Measurements from ENCODE around the gene TSPAN9. TPM values are rescaled to one million over a fixed set of nuclear protein-coding genes. Genes with fewer than 3 reads are reported as not detected.

TSPAN9 gene
- total and polyA plus RNA-seq, 2 experiments from 2014 or later = 6.0 to 31.5 TPM

DNA sequence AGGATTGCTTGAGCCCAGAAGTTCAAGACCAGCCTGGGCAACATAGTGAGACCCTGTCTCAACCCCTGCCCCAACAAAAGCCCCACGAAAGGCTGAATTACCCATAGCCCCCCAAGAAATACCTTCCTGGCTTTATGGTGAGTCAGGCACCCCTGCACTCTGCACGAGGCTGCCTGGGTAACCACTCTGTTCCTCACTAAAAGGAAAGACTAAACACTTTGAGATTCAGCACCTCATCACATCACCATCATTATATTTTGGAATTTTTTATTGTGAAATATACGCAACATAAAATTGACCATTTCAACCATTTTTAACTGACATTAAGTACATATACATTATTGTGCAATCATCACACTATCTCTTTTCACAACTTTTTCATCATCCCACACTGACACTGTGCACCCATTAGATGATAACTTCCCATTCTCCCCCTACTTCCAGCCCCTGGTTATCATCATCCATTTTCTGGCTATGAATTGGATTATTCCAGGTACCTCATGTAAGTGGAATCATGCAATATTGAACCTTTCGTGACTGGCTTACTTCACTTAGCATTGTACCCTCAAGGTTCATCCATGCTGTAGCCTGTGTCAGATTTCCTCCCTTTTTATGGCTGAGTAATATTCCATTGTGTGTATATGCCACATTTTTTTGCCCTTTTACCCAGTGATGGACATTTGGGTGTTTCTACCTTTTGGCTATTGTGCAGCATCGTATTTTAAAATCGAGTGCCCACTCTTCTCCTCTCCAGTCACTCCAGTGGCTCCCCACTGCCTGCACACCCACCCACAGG, 51.5 kb downstream of the TSPAN9 start (continued):
- TF ChIP-seq, protein P1, sequence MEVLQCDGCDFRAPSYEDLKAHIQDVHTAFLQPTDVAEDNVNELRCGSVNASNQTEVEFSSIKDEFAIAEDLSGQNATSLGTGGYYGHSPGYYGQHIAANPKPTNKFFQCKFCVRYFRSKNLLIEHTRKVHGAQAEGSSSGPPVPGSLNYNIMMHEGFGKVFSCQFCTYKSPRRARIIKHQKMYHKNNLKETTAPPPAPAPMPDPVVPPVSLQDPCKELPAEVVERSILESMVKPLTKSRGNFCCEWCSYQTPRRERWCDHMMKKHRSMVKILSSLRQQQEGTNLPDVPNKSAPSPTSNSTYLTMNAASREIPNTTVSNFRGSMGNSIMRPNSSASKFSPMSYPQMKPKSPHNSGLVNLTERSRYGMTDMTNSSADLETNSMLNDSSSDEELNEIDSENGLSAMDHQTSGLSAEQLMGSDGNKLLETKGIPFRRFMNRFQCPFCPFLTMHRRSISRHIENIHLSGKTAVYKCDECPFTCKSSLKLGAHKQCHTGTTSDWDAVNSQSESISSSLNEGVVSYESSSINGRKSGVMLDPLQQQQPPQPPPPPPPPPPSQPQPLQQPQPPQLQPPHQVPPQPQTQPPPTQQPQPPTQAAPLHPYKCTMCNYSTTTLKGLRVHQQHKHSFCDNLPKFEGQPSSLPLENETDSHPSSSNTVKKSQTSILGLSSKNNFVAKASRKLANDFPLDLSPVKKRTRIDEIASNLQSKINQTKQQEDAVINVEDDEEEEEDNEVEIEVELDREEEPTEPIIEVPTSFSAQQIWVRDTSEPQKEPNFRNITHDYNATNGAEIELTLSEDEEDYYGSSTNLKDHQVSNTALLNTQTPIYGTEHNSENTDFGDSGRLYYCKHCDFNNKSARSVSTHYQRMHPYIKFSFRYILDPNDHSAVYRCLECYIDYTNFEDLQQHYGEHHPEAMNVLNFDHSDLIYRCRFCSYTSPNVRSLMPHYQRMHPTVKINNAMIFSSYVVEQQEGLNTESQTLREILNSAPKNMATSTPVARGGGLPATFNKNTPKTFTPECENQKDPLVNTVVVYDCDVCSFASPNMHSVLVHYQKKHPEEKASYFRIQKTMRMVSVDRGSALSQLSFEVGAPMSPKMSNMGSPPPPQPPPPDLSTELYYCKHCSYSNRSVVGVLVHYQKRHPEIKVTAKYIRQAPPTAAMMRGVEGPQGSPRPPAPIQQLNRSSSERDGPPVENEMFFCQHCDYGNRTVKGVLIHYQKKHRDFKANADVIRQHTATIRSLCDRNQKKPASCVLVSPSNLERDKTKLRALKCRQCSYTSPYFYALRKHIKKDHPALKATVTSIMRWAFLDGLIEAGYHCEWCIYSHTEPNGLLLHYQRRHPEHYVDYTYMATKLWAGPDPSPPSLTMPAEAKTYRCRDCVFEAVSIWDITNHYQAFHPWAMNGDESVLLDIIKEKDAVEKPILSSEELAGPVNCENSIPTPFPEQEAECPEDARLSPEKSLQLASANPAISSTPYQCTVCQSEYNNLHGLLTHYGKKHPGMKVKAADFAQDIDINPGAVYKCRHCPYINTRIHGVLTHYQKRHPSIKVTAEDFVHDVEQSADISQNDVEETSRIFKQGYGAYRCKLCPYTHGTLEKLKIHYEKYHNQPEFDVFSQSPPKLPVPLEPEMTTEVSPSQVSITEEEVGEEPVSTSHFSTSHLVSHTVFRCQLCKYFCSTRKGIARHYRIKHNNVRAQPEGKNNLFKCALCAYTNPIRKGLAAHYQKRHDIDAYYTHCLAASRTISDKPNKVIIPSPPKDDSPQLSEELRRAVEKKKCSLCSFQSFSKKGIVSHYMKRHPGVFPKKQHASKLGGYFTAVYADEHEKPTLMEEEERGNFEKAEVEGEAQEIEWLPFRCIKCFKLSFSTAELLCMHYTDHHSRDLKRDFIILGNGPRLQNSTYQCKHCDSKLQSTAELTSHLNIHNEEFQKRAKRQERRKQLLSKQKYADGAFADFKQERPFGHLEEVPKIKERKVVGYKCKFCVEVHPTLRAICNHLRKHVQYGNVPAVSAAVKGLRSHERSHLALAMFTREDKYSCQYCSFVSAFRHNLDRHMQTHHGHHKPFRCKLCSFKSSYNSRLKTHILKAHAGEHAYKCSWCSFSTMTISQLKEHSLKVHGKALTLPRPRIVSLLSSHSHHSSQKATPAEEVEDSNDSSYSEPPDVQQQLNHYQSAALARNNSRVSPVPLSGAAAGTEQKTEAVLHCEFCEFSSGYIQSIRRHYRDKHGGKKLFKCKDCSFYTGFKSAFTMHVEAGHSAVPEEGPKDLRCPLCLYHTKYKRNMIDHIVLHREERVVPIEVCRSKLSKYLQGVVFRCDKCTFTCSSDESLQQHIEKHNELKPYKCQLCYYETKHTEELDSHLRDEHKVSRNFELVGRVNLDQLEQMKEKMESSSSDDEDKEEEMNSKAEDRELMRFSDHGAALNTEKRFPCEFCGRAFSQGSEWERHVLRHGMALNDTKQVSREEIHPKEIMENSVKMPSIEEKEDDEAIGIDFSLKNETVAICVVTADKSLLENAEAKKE (CRISPR knock-in tag; IDR thresholded peaks at IDR 0.05) = no peak
- TF ChIP-seq STAT1 (IDR thresholded peaks at IDR 0.05; ENCODE audit: unreplicated experiment) (no peak), ZNF114 (CRISPR knock-in tag; IDR thresholded peaks at IDR 0.05) (no peak), EZH2phosphoT487 (IDR thresholded peaks at IDR 0.05; ENCODE audit: unreplicated experiment) (no peak), POLR2AphosphoS5 (IDR thresholded peaks at IDR 0.05; ENCODE audit: low read depth) (no peak), CREB1 (CRISPR knock-in tag; IDR thresholded peaks at IDR 0.05; ENCODE audit: low read depth) (no peak)
- TF ChIP-seq, protein P2, sequence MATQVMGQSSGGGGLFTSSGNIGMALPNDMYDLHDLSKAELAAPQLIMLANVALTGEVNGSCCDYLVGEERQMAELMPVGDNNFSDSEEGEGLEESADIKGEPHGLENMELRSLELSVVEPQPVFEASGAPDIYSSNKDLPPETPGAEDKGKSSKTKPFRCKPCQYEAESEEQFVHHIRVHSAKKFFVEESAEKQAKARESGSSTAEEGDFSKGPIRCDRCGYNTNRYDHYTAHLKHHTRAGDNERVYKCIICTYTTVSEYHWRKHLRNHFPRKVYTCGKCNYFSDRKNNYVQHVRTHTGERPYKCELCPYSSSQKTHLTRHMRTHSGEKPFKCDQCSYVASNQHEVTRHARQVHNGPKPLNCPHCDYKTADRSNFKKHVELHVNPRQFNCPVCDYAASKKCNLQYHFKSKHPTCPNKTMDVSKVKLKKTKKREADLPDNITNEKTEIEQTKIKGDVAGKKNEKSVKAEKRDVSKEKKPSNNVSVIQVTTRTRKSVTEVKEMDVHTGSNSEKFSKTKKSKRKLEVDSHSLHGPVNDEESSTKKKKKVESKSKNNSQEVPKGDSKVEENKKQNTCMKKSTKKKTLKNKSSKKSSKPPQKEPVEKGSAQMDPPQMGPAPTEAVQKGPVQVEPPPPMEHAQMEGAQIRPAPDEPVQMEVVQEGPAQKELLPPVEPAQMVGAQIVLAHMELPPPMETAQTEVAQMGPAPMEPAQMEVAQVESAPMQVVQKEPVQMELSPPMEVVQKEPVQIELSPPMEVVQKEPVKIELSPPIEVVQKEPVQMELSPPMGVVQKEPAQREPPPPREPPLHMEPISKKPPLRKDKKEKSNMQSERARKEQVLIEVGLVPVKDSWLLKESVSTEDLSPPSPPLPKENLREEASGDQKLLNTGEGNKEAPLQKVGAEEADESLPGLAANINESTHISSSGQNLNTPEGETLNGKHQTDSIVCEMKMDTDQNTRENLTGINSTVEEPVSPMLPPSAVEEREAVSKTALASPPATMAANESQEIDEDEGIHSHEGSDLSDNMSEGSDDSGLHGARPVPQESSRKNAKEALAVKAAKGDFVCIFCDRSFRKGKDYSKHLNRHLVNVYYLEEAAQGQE (IDR thresholded peaks at IDR 0.05; ENCODE audit: unreplicated experiment) = no peak
